ENCODE measurements around the gene PRXL2C.

PRXL2C gene

DNA sequence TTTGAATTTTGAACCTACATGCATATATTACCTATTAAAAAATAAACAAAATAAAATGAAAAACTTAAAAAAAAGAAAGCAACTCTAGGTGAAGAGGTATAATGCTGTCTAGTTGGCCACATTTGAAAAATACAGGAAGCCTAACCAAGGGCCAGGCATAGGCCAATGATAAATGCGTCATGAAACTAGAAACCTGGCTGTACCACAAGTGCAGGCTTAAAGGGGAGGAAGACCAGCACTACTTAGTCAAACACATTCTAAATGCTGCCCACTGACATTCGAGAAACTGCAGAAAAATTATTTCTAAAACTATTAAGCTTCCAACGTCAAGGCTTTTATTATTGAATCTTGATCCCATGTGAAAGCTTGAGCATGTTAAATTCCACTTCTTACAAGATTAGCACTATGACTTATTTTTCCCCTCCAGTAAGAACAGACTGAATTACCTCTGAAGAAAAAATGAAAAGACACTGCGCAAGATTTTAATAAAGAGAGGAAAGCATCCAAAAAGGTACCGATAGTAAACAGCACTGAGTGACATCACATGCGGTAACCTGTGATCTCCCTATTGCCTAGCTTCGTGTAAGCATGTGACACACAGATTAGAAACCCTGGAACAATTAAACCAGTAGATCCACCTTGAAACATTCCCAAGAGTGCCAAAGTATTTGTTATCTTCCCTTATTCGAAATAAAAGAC is 51.7 kb downstream of the PRXL2C start:
- Histone ChIP-seq H3K9ac (ENCODE audit: low read depth, low read length) (no peak overlapping the region), H4K20me1 (ENCODE audit: insufficient read depth, low read length) (no peaks in the 10 kb centered on the region), H3K27me3 (ENCODE audit: insufficient read depth, low read length, poor library complexity) (no peaks in the 10 kb centered on the region), H3K27ac (ENCODE audit: low read length) (no peak overlapping the region), H3K36me3 (ENCODE audit: insufficient read depth, low read length) (no peaks in the 10 kb centered on the region), H3K4me2 (ENCODE audit: insufficient read depth, low read length) (no peak overlapping the region), H3K4me1 (ENCODE audit: insufficient read depth, low read length) (no peaks in the 10 kb centered on the region), H3K4me3 (ENCODE audit: low read depth in 1 of 2, low read length in 2 of 2) (no peak overlapping the region), H3K79me2 (ENCODE audit: insufficient read depth, low read length) (no peaks in the 10 kb centered on the region), H2AFZ (ENCODE audit: low read depth, low read length) (no peak overlapping the region), H3K9me3 (ENCODE audit: insufficient read depth, low read length, severe bottlenecking) (no peaks in the 10 kb centered on the region)
- ATAC-seq (ENCODE audit: insufficient read depth, low read depth) (no peak), DNase-seq (no peak)
- TF ChIP-seq EZH2 (IDR thresholded peaks at IDR 0.05; ENCODE audit: borderline replicate concordance, low read depth, low read length, severe bottlenecking), result no peak
- TF ChIP-seq, protein P1, sequence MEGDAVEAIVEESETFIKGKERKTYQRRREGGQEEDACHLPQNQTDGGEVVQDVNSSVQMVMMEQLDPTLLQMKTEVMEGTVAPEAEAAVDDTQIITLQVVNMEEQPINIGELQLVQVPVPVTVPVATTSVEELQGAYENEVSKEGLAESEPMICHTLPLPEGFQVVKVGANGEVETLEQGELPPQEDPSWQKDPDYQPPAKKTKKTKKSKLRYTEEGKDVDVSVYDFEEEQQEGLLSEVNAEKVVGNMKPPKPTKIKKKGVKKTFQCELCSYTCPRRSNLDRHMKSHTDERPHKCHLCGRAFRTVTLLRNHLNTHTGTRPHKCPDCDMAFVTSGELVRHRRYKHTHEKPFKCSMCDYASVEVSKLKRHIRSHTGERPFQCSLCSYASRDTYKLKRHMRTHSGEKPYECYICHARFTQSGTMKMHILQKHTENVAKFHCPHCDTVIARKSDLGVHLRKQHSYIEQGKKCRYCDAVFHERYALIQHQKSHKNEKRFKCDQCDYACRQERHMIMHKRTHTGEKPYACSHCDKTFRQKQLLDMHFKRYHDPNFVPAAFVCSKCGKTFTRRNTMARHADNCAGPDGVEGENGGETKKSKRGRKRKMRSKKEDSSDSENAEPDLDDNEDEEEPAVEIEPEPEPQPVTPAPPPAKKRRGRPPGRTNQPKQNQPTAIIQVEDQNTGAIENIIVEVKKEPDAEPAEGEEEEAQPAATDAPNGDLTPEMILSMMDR (IDR thresholded peaks at IDR 0.05; ENCODE audit: borderline replicate concordance, extremely low read depth, low read length, poor library complexity, severe bottlenecking), result no peak

DNA sequence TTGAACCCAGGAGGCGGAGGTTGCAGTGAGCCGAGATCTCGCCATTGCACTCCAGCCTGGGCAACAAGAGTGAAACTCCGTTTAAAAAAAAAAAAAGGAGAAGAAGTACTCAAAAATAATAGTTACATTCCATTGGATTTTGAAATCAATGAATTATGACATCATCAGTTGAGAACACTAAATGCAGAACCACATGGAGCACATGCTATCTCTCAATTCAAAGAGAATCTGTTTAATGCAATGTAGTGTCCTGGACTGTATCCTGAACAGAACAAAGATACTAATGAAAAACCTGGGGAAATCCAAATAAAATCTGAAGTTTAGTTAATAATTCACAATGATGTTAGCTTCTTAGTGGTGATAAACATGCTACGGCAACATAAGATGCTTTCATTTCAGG is 55.8 kb downstream of the PRXL2C start:
- ATAC-seq (ENCODE audit: insufficient read depth, low read depth) (no peak), DNase-seq (no peak)
- Histone ChIP-seq H3K4me2 (ENCODE audit: insufficient read depth, low read length) (no peak overlapping the region), H3K27me3 (ENCODE audit: insufficient read depth, low read length, poor library complexity) (no peaks in the 10 kb centered on the region), H3K4me3 (ENCODE audit: low read depth in 1 of 2, low read length in 2 of 2) (no peak overlapping the region), H3K36me3 (ENCODE audit: insufficient read depth, low read length) (no peaks in the 10 kb centered on the region), H3K9me3 (ENCODE audit: insufficient read depth, low read length, severe bottlenecking) (no peaks in the 10 kb centered on the region), H4K20me1 (ENCODE audit: insufficient read depth, low read length) (no peaks in the 10 kb centered on the region), H2AFZ (ENCODE audit: low read depth, low read length) (no peak overlapping the region), H3K27ac (ENCODE audit: low read length) (no peak overlapping the region), H3K4me1 (ENCODE audit: insufficient read depth, low read length) (no peaks in the 10 kb centered on the region), H3K9ac (ENCODE audit: low read depth, low read length) (no peak overlapping the region), H3K79me2 (ENCODE audit: insufficient read depth, low read length) (no peaks in the 10 kb centered on the region)
- TF ChIP-seq, protein P1 (IDR thresholded peaks at IDR 0.05; ENCODE audit: borderline replicate concordance, extremely low read depth, low read length, poor library complexity, severe bottlenecking), result no peak
- TF ChIP-seq EZH2 (IDR thresholded peaks at IDR 0.05; ENCODE audit: borderline replicate concordance, low read depth, low read length, severe bottlenecking), result no peak

DNA sequence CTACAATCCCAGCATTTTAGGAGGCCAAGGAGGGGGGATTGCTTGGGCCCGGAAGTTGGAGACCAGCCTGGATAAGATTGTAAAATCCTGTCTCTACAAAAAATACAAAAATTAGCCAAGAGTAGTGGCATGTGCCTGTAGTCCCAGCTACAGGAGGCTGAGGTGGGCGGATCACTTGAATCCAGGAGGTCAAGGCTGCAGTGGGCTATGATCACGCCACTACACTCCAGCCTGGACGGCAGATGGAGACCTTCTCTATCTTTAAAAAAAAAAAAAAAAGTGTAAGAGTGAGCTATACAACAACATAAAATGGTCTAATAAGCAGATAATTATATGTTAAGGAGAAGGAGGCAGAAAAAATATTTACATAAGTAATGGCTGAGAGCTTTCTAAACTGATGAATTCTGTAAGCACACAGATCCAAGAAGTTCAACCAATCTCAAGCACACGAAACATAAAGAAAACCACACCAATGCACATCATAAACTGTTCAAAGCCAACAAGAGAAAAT is 58.5 kb downstream of the PRXL2C start:
- no peak for TF ChIP-seq EZH2 (IDR thresholded peaks at IDR 0.05; ENCODE audit: borderline replicate concordance, low read depth, low read length, severe bottlenecking)
- TF ChIP-seq, protein P1 (IDR thresholded peaks at IDR 0.05; ENCODE audit: borderline replicate concordance, extremely low read depth, low read length, poor library complexity, severe bottlenecking), result no peak
- DNase-seq, result no peak
- H3K27me3 ChIP-seq (ENCODE audit: insufficient read depth, low read length, poor library complexity), result no peaks in the 10 kb centered on the region
- ATAC-seq (ENCODE audit: insufficient read depth, low read depth), result no peak
- H3K36me3 ChIP-seq (ENCODE audit: insufficient read depth, low read length), result no peaks in the 10 kb centered on the region
- H3K9me3 ChIP-seq (ENCODE audit: insufficient read depth, low read length, severe bottlenecking), result no peaks in the 10 kb centered on the region
- H3K4me2 ChIP-seq (ENCODE audit: insufficient read depth, low read length), result no peak overlapping the region
- H3K27ac ChIP-seq (ENCODE audit: low read length), result no peak overlapping the region
- no peak overlapping the region for H3K9ac ChIP-seq (ENCODE audit: low read depth, low read length)
- no peak overlapping the region for H3K4me3 ChIP-seq (ENCODE audit: low read depth in 1 of 2, low read length in 2 of 2)
- H2AFZ ChIP-seq (ENCODE audit: low read depth, low read length), result no peak overlapping the region
- H3K79me2 ChIP-seq (ENCODE audit: insufficient read depth, low read length), result no peaks in the 10 kb centered on the region
- H4K20me1 ChIP-seq (ENCODE audit: insufficient read depth, low read length), result no peaks in the 10 kb centered on the region
- no peaks in the 10 kb centered on the region for H3K4me1 ChIP-seq (ENCODE audit: insufficient read depth, low read length)

Measured in DND-41 (cell line).